GM12878 (cell line): ENCODE results near the gene IL6R. TPM values are rescaled to one million over a fixed set of nuclear protein-coding genes. Genes with fewer than 3 reads are reported as not detected.

Source experiments
- ASH2L ChIP-seq: fragments of 300-600, 200-600 bp; sonication (generic); IDR thresholded peaks from 2 replicates; pipeline ENCODE4 v1.6.1; 2017; ENCODE audit warnings: low read depth, mild to moderate bottlenecking, borderline replicate concordance
- BHLHE40 ChIP-seq, 2 experiments: fragments of 450-650 bp in 1 of 2; IDR thresholded peaks; 2 replicates each; pipeline ENCODE4 v1.6.1; 2011 to 2017; ENCODE audit warnings: low read depth in 2 of 2, borderline replicate concordance in 1 of 2, improper control_type of control experiment in 1 of 2, low read length in 1 of 2, mild to moderate bottlenecking in 1 of 2
- CEBPB ChIP-seq, 2 experiments: fragments of 150-350 bp in 1 of 2; IDR thresholded peaks; 2 replicates each; pipeline ENCODE4 v1.6.1; 2012 to 2014; ENCODE audit warnings: low read depth in 2 of 2, low read length in 2 of 2, borderline replicate concordance in 1 of 2, inconsistent platforms in 1 of 2
- CHD4 ChIP-seq: fragments of 200-600 bp; sonication (generic); IDR thresholded peaks from 2 replicates; pipeline ENCODE4 v1.6.1; 2016; ENCODE audit warnings: mild to moderate bottlenecking
- GATAD2B ChIP-seq: fragments of 450-650 bp; conservative IDR thresholded peaks from 2 replicates; pipeline ENCODE4 v1.6.1; 2017; ENCODE audit warnings: low read depth, mild to moderate bottlenecking, moderate library complexity
- HDAC6 ChIP-seq: fragments of 200-600 bp; sonication (generic); IDR thresholded peaks from one replicate; pipeline ENCODE4 v1.8.0; 2017; ENCODE audit warnings: antibody characterized with exemption; ENCODE audit not compliant: unreplicated experiment
- IKZF1 ChIP-seq: fragments of 450-650 bp; conservative IDR thresholded peaks from 2 replicates; pipeline ENCODE4 v1.6.1; 2017; ENCODE audit warnings: antibody characterized with exemption, mild to moderate bottlenecking
- JUND ChIP-seq: IDR thresholded peaks from 2 replicates; pipeline ENCODE4 v1.6.1; 2012; ENCODE audit warnings: low read depth, mild to moderate bottlenecking, low read length, improper control_type of control experiment, moderate library complexity
- MEF2A ChIP-seq: IDR thresholded peaks from 2 replicates; pipeline ENCODE4 v1.6.1; 2011; ENCODE audit warnings: low read depth, mild to moderate bottlenecking, low read length, moderate library complexity; ENCODE audit not compliant: insufficient read depth
- NBN ChIP-seq: fragments of 450-650 bp; IDR thresholded peaks from 2 replicates; pipeline ENCODE4 v1.6.1; 2016
- NFYA ChIP-seq: IDR thresholded peaks from 2 replicates; pipeline ENCODE4 v1.6.1; 2011; ENCODE audit warnings: low read depth, mild to moderate bottlenecking, low read length, improper control_type of control experiment, borderline replicate concordance
- NR2C2 ChIP-seq: IDR thresholded peaks from 2 replicates; pipeline ENCODE4 v1.6.1; 2011; ENCODE audit warnings: borderline replicate concordance, low read depth; ENCODE audit not compliant: control insufficient read depth, insufficient read length
- POLR2AphosphoS2 ChIP-seq: IDR thresholded peaks from 2 replicates; pipeline ENCODE4 v1.6.1; 2011; ENCODE audit warnings: low read depth, mild to moderate bottlenecking, low read length, improper control_type of control experiment, moderate library complexity
- RB1 ChIP-seq: fragments of 450-650 bp; formaldehyde crosslinking; IDR thresholded peaks from 2 replicates; pipeline ENCODE4 v1.6.1; 2017; ENCODE audit warnings: mild to moderate bottlenecking, borderline replicate concordance
- SIN3A ChIP-seq: IDR thresholded peaks from 2 replicates; pipeline ENCODE4 v1.6.1; 2012; ENCODE audit warnings: low read depth, low read length, improper control_type of control experiment
- SMARCA5 ChIP-seq: fragments of 450-650 bp; IDR thresholded peaks from 2 replicates; pipeline ENCODE4 v1.6.1; 2017; ENCODE audit warnings: mild to moderate bottlenecking
- SMC3 ChIP-seq: IDR thresholded peaks from 2 replicates; pipeline ENCODE4 v1.6.1; 2011; ENCODE audit warnings: low read length, improper control_type of control experiment, borderline replicate concordance
- SP1 ChIP-seq: IDR thresholded peaks from one replicate; pipeline ENCODE4 v1.6.1; 2011; ENCODE audit warnings: low read depth, low read length
- TAF1 ChIP-seq: IDR thresholded peaks from 2 replicates; pipeline ENCODE4 v1.6.1; 2011; ENCODE audit warnings: mild to moderate bottlenecking, low read depth, low read length, borderline replicate concordance
- TCF3 ChIP-seq: IDR thresholded peaks from 2 replicates; pipeline ENCODE4 v1.6.1; 2012; ENCODE audit warnings: low read depth, mild to moderate bottlenecking, low read length, borderline replicate concordance; ENCODE audit not compliant: insufficient read depth
- ZBED1 ChIP-seq: IDR thresholded peaks from 2 replicates; pipeline ENCODE4 v1.6.1; 2016; ENCODE audit warnings: borderline replicate concordance
- ZNF217 ChIP-seq: fragments of 450-650 bp; IDR thresholded peaks from 2 replicates; pipeline ENCODE4 v1.6.1; 2017; ENCODE audit warnings: antibody characterized with exemption, mild to moderate bottlenecking
- polyA plus RNA-seq, 11 experiments: library from polyadenylated mRNA; depleted of rRNA in 4 of 11; unstranded in 6 of 11; stranded (reverse) in 5 of 11; fragments of >200 nt; fragmentation: Nextera tagmentation in 4 of 11; fragmentation: Illumina TruSeq in 1 of 11; extraction: Ambion mirVana in 4 of 11; extraction: Trizol in 1 of 11; gene quantifications; 1 replicate in 1 of 11; 2 replicates in 10 of 11; pipeline versions ENCODE4 v1.2.1 to v1.2.3, GENCODE V29; 2011 to 2016; ENCODE audit warnings: inconsistent platforms in 2 of 11, missing spikeins in 2 of 11, low read depth in 1 of 11
- total RNA-seq, 4 experiments: library from RNA; depleted of rRNA in 3 of 4; stranded (reverse); fragments of >200 nt in 3 of 4; fragmentation: Illumina TruSeq in 1 of 4; extraction: Trizol in 1 of 4; gene quantifications; 2 replicates each; pipeline versions ENCODE4 v1.2.1 to v1.2.3, GENCODE V29; 2013 to 2021
- TF ChIP-seq, protein P1 (sequence below): fragments of 450-650 bp; IDR thresholded peaks from 2 replicates; pipeline ENCODE4 v1.6.1; 2017; ENCODE audit warnings: borderline replicate concordance
- TF ChIP-seq, protein P2 (sequence below): IDR thresholded peaks from 2 replicates; pipeline ENCODE4 v1.6.1; 2011; ENCODE audit warnings: borderline replicate concordance, low read depth, mild to moderate bottlenecking, moderate library complexity, mixed read lengths, low read length; ENCODE audit not compliant: insufficient read depth; ENCODE audit errors: extremely low read length
- TF ChIP-seq, protein P3 (sequence below): fragments of 450-650 bp; IDR thresholded peaks from 2 replicates; pipeline ENCODE4 v1.6.1; 2017; ENCODE audit warnings: antibody characterized with exemption, mild to moderate bottlenecking, moderate library complexity

The IL6R gene
- total and polyA plus RNA-seq, 10 of the 15 experiments (the other 5 are each of a cell fraction or from before 2014, with no cell fraction given) = 1.9 to 43.4 (median 17.5) TPM

DNA sequence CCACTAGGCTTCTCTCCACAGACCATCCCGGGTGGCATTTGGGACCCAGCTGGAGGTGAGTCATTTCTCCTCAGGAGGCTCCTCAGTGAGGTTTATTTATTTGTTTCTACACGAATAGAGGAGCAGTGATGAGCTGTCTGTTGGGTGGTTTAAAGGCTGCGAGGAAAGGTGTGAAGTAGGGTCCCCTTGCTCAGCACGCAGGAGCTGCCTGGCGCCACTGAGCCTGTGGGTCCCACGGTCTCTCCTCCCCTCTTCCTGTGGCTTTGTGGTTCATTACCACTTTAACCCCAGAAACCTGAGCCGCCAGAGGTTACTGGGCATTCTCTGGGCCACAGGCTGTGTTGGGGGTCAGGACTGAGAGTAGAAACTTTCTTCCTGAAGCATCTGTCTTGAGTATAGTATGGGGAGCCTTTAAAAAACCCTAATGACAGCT, 39.9 kb downstream of the IL6R start (continued):
- TF ChIP-seq BHLHE40 (IDR thresholded peaks at IDR 0.05; ENCODE audit: borderline replicate concordance in 1 of 2, low read depth in 2 of 2, low read length in 1 of 2) = peak; percentile 13 to 38; a peak in 1 of 4 replicates
- TF ChIP-seq ZBED1 = 0 out of 2 replicates have a peak, but pooled peaks have one; percentile 16
- TF ChIP-seq RB1 = no peak
- TF ChIP-seq JUND = no peak
- TF ChIP-seq MEF2A = 0 out of 2 replicates have a peak, but pooled peaks have one; percentile 33
- TF ChIP-seq, protein P1, sequence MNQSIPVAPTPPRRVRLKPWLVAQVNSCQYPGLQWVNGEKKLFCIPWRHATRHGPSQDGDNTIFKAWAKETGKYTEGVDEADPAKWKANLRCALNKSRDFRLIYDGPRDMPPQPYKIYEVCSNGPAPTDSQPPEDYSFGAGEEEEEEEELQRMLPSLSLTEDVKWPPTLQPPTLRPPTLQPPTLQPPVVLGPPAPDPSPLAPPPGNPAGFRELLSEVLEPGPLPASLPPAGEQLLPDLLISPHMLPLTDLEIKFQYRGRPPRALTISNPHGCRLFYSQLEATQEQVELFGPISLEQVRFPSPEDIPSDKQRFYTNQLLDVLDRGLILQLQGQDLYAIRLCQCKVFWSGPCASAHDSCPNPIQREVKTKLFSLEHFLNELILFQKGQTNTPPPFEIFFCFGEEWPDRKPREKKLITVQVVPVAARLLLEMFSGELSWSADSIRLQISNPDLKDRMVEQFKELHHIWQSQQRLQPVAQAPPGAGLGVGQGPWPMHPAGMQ = peak; percentile 64; the same call in 1 of the 2 replicates
- no peak for TF ChIP-seq TCF3
- no peak for TF ChIP-seq CEBPB (IDR thresholded peaks at IDR 0.05; ENCODE audit: borderline replicate concordance in 1 of 2, low read depth in 2 of 2, low read length in 2 of 2)
- TF ChIP-seq NR2C2 = no peak
- TF ChIP-seq SIN3A = no peak
- no peak for TF ChIP-seq ASH2L
- 0 out of 2 replicates have a peak, but pooled peaks have one; percentile 59 for TF ChIP-seq ZNF217
- TF ChIP-seq SMARCA5 = no peak
- TF ChIP-seq CHD4 = no peak
- TF ChIP-seq, protein P2, sequence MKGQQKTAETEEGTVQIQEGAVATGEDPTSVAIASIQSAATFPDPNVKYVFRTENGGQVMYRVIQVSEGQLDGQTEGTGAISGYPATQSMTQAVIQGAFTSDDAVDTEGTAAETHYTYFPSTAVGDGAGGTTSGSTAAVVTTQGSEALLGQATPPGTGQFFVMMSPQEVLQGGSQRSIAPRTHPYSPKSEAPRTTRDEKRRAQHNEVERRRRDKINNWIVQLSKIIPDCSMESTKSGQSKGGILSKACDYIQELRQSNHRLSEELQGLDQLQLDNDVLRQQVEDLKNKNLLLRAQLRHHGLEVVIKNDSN = no peak
- TF ChIP-seq NFYA = no peak
- peak; percentile 55; the same call in 1 of the 2 replicates for TF ChIP-seq GATAD2B
- no peak for TF ChIP-seq POLR2AphosphoS2
- TF ChIP-seq SMC3 = no peak
- TF ChIP-seq, protein P3, sequence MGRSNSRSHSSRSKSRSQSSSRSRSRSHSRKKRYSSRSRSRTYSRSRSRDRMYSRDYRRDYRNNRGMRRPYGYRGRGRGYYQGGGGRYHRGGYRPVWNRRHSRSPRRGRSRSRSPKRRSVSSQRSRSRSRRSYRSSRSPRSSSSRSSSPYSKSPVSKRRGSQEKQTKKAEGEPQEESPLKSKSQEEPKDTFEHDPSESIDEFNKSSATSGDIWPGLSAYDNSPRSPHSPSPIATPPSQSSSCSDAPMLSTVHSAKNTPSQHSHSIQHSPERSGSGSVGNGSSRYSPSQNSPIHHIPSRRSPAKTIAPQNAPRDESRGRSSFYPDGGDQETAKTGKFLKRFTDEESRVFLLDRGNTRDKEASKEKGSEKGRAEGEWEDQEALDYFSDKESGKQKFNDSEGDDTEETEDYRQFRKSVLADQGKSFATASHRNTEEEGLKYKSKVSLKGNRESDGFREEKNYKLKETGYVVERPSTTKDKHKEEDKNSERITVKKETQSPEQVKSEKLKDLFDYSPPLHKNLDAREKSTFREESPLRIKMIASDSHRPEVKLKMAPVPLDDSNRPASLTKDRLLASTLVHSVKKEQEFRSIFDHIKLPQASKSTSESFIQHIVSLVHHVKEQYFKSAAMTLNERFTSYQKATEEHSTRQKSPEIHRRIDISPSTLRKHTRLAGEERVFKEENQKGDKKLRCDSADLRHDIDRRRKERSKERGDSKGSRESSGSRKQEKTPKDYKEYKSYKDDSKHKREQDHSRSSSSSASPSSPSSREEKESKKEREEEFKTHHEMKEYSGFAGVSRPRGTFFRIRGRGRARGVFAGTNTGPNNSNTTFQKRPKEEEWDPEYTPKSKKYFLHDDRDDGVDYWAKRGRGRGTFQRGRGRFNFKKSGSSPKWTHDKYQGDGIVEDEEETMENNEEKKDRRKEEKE = no peak
- no peak for TF ChIP-seq TAF1
- no peak for TF ChIP-seq SP1
- no peak for TF ChIP-seq NBN
- no peak for TF ChIP-seq HDAC6
- peak; percentile 85 for TF ChIP-seq IKZF1
